Measurements from ENCODE around the gene RAB5IF.
A peak's percentile ranks its signal among the peaks of the same experiment; 100 is the strongest.
"Not testable (repeated sequence)": the region's sequence is repeated elsewhere in the genome, so short reads cannot be mapped to it uniquely, and the experiment has no call there.

The RAB5IF gene

DNA sequence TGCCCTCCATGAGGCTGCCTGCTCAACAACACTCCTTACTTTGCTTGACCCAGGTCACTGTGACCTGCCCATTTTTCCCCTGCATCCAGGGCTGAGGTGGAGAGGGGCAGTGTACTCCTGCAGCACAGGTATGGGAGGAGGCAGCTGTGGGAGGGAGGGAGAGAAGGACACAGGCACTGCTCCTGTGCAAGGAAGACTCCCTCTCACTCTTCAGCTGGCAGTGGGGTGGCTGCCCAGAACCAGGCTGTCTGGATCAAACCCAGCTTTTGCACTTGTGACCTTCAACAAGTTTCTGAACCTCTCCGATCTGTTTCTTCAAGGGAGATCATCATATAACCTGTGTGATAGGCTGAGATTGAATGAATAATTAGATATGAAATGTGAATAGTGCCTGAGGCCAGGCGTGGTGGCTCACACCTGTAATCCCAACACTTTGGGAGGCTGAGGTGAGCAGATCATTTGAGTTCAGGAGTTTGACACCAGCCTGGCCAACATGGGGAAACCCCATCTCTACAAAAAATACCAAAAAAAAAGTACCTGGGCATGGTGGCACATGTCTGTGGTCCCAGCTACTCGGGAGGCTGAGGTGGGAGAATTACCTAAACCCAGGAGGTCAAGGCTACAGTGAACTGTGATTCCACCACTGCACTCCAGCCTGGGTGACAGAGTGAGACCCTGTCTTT is 18.1 kb upstream of the RAB5IF start:
- no peak for DNase-seq

DNA sequence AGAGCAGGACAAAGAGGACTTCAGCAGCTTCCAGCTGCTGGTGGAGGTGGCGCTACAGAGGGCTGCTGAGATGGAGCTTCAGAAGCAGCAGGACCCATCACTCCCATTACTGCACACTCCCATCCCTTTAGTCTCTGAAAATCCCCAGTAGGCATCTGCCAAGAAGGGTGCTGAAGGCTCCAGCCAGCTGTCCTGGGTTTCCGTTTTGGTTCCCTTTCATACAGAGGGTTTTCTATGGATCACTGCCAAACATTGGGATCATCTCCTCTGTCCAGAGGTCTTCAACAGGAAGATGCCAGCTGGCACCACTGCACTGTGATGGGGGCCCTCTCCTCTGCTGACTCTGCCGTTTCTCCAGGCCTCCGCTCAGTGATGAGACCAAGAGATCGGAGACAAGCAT is 14.3 kb upstream of the RAB5IF start:
- DNase-seq: no peak

DNA sequence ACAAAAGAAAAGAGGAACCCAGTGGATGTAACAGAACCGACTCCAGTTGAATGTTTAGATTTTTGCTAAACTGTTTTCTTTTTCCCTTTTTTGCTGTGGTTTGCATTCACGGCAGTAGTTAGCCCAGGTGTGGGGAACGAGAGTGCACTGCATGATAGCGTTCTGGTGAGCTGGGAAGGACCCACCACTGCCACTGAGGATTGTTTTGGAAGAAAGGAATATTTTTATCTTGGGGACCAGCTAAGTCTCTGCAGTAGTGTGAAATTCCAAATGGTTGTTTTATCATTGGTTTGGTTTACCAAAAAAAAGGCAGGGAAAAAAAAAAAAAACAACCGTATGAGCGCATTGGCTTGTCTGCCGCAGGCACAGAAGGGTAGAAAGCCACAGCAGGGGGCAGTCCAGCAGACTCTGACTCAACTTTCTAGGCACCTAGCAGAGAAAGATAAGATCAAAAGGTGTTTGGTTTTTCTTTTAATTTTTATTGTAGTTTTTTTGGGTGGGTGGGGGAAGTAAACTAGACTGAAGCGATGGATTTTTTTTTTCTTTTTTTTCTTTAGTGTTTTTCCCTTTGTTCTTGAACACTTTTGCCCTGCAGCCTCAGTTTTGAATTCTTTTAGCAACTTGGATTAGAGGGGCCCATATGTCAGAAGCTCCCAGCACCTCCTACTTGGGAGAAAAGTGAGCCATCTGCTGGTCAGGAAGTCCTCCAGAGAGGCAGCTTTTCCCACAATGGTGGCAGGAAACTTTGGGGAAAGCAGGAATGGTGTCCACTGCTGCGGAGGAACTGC is 13.5 kb upstream of the RAB5IF start:
- DNase-seq: no peak

DNA sequence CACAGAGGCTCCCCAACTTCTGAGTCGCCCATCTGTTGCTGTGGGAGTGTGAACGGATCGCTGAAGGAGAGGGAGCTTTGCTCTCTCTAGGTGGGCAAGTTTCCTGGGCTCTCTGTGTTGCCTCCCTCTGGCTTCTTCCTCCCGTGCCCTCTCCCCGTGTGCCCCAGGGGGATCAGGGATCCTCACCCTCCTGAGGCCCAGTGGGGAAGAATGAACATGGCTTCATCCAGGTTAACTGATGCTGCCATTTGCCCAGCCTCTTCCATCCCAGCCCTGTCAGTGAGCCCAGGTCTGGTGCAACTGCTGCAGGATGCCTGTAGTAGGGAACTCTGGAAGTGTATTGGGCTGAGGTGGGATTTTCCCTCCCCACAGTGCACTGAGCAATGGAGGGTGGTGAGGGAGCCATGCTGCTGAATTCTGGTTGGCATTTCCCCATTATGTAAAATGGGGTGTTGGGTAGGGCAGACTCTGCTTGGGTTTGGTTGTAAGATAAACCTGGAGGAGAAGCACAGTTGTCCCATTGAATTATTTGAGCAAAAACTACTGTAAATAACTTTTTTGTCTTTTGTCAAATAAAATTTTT is 12.1 kb upstream of the RAB5IF start:
- DNase-seq: no peak

DNA sequence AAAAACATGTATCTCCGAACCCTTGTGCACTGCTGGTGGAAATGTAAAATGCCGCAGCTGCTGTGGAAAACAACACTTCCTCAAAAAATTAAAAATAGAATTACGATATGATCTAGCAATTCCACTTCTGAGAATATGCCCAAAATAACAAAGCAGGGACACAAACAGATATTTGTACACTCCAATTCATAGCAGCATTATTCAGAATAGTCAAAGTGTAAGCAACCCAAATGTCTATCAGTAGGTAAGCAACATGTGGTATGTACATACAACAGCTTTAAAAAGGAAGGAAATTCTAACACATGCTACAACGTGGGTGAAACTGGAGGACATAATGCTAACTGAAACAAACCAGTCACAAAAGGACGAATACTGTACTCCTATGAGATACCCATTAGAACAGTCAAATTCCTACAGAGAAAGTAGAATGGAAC is 5.7 kb upstream of the RAB5IF start:
- DNase-seq: peak; percentile 82

DNA sequence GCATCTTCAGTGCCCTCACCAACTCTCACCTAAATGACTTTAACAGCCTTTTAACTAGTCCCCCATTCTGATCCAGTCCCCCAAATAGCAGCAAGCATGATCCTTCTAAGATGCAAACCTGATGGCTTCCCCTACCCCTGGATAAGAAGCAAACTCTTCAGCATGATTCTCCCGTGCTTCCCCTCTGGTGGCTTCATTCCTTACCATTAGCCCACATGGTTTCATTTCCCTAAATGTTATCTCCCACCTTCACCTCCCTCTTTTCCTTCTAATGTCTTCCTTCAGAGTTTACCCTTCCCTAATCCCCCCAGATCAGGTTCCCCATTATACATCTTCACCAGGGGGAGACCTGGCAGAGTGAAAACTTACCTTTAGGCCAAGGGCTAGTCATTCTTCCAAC is 4.0 kb upstream of the RAB5IF start:
- DNase-seq: peak; percentile 55

DNA sequence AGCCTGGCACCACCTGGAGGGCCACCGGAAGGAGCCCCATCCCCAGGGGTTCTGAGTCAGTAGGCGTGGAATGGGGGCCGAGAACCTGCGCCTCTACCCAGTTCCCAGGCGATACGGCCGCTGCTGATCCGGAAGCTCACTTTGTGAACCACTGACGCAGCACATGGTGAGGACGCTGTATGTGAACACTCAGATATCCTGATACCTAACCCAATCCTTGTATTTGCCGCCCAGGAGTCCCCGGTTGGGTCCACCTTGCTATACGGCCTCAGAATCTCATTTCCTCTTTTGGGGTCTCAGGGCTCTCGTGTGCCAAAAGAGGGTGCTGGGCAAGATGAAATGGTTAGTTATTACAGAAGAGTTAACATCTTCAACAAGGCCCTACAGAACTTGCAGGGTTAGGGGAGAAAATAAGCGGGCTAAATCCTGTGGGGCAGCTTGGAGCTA is 604 bp upstream of the RAB5IF start:
- DNase-seq: peak; percentile 81

DNA sequence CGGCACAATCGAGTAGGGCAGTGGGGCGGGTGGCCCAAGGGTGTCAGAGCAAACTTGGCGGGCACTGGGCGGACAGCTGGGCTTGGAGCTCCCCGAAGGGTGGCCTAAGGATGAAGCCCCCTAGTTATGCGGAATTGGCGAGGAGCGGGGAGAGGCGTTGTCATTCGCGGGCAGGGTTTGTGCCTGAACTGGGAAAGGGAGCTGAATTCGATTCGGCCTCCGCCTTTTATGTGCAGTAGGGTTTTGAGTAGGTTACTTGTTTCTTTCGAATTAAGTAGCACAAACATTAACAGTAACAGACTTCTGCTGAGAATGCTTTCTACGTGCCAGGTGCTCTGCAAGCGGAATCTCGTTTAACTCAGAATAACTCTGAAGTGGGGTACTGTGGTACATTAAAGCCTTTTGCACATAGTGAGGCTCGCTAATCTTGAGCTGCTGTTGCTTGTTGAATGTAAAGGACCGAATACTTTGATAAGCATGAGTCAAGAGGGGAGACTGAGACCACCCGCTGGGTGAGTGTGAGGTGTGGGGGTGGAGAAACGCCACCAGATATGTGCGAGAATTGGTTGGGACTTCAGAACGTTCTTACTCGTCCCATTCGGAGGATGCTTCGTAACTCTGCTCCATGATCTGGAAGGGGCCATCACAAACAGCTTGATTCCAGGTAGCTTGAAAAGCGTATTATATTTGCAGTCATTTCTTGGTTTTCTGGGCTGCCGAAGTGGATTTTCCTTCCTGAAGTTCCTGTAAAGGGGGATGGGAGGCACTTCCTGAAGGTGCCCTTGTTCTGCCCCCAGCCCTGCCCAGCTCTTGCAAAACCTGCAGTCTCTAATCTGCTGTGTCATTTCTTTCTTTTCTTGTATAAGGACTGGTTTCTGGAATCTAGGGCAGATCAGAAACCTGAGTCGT is 833 bp downstream of the RAB5IF start:
- DNase-seq: peak; percentile 72

DNA sequence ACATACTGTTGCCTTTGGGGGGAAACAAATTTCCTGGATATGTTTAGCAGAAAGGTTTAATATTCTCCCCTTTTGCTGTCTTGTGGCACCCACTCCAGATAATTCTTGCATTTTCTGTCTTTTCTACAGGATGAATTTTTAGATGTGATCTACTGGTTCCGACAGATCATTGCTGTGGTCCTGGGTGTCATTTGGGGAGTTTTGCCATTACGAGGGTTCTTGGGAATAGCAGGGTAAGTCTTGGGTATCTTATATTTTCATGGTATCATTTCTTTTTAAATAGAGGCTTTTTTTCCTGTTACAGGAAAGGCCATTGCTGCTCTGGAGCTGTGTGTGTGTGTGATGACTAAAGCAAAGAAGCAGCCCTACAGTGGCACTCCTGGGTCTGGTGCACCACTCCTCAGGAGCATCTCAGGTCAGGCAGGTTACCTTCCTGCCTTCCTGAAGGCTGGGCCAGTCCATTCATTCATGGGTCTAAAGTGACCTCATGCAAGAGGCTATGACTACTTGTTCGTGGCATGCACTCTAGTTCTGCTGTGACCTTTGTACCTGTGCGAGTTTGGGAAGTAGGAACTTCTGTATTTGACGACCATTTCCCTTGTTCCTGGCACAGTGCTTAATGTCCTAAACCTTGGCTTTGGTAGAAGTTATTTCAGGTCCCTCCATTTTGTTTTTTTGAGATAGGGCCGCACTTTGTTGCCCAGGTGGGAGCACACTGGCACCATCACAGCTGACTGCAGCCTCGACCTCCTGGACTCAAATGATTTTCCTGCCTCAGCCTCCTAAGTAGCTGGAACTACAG is 2.2 kb downstream of the RAB5IF start:
- DNase-seq: no peak

DNA sequence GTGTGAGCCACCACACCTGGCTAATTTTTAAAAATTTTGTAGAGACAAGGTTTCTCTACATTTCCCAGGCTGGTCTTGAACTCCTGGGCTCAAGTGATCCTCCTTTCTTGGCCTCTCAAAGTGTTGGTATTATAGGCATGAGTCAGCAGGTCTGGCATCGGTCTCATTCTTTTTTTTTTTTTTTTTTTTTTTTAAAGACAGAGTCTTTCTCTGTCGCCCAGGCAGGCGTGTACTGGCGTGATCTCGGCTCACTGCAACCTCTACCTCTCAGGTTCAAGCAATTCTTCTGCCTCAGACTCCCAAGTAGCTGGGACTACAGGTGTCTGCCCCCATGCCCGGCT is 2.8 kb downstream of the RAB5IF start:
- not testable (repeated sequence) for DNase-seq

DNA sequence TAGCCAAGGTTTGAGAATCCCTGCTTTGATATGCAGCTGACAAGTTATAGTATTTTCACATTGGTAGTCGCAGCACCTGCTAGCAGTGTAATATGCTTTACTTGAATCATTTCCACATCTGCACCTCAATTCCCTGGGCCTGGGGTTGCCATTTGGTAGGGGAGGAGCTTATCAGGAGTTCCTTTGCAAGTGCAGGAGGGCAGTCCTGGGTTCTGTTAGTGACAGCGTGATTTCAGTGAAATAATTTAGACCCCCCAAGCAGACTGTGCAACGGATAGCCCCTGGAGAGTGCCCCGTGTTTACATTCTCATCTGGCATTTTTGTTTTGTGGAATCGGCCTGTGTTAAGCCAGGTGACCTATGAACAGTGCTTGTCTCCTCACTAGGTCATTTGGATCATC is 6.0 kb downstream of the RAB5IF start:
- no peak for DNase-seq

DNA sequence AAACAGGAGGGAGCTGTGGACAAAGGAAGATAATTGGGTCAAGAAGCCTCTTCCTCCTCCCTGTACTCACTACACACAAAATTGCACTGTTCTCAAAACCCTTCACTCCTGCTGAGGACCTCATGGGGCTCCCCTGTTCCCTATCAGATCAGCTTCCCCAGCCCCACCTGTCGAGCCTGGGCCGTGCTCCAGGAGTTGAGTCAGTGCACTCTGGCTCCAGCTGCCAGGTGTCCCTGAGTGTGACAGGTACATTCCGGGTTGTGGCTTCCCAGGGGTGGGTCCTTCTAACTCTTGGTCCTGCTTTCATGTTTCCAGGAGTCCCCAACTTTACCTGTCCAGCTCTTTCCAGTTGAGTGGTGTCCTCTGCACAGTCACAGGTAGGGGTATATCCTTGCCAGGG is 8.4 kb downstream of the RAB5IF start:
- no peak for DNase-seq

DNA sequence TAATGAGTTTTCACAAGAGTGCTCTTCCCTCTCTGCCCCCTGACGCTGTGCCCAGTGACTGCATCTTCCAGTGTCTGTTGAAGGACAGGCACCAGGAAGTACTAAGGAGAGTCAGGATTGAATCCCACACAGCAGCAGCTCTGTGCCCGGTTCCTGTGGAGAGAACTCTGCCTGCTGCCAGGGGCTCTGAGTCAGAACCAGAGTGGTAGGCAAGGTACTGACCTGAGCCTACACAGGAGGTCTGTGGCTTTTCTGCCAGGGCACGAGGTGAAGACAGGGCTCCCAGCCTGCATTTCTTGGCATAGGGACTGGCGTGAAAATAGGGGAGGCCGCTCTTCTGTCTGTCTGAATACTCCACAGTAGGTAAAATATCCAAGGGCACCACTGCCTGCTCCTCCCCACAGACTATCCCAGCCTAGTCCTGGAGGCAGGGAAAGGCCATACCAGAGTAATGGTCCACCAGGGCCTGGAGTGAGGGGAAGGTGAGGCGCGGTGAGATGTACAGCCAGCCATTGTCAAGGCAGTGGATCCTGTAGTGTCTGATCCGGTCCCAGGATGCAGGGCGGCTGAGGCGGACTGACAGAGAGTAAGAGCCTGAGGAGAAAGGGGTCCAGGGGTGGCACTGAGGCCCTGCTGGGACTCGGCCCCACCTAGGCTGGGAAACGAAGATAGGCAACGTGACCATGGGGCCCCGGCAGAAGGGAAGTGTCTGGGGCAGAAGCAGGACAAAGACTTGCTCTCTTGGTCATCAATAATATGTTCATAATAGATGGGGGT is 9.4 kb downstream of the RAB5IF start:
- DNase-seq: no peak

DNA sequence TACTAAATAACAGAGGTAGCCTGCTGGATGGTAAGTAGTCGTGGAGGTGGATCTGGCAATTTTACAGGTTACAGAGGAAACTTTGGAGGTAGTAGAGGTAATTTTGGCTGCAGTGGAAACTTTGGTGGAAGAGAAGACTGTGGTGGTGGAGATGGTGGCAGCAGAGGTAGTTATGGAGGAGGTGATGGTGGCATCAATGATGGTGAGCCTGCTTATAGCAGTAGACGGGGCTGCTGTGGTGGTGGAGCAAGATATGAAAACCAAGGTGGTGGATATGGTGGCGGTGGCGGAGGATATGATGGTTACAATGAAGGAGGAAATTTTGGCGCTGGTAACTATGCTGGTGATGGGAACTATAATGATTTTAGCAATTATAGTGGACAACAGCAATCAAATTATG is 15.3 kb downstream of the RAB5IF start:
- DNase-seq: no peak

DNA sequence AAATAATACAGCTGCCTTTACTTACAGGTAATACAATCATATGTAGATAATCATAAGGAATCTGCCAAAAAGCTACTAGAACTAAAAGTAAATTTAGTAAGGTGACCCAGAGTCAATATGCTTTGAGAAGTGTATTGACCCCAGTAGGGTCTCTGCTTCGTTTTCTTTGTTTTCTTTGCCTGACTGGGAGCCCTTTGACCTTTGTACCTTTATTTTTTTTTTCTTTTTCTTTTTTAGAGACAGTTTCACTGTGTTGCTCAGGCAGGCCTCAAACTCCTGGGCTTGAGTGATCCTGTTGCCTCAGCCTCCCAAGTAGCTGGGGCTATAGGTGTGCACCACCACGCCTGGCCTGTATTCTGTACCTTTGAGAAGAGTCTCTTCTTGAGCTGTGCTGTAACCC is 17.9 kb downstream of the RAB5IF start:
- DNase-seq: no peak

DNA sequence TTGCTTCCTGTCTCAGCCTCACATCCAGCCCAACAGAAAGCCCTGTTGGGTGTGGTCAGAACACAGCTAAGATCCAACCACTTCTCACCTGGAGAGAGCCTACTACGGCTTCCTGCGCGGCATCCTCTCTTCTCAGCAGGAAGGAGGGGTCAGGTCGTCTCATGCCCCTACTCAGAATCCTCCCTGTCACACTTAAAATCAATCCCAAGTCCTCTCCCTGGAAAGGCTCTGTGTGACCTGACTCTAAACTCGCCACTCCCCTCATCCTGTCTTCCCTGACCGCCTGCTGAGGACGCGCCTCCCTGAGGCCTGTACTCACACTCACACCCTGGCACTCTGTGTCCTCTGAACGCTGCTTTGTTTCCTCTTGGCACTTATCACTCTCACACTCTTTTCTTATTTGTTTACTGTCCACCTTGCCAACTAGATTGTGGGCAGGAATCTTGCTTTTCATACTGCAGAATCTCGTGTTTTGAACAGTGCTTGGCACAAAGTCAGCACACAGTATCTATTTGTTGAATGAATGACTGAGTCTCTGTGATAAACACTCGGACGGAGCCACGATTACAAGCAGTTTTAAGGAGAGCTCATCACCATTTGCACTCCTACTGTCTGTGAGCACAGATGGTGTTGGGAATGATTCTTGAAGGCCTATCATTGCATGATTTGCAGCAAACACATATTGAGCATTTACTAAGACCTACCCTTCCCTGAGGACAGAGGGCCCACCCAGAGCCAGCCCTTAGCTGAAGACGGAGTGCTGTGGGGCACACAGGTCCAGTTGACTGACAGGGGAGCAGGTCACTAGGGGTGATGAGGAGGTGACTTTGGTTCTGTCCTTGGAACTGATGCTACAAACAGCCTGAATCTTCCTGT is 18.7 kb downstream of the RAB5IF start:
- DNase-seq: no peak

DNA sequence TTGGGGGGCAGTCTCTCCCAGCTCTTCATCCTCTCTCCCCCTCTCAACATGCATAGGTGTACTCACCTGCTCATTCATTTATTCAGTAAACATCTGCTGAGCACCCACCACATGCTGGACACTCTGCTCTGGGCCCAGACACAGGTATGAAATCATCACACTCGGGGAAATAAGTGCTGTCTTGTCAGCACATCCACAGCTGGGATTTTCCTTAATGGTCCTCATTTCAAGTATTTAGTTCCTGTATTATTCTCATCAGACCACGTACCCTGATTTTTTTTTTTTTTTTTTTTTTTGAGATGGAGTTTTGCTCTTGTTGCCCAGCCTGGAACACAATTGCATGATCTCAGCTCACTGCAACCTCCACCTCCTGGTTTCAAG is 19.4 kb downstream of the RAB5IF start:
- DNase-seq: no peak

DNA sequence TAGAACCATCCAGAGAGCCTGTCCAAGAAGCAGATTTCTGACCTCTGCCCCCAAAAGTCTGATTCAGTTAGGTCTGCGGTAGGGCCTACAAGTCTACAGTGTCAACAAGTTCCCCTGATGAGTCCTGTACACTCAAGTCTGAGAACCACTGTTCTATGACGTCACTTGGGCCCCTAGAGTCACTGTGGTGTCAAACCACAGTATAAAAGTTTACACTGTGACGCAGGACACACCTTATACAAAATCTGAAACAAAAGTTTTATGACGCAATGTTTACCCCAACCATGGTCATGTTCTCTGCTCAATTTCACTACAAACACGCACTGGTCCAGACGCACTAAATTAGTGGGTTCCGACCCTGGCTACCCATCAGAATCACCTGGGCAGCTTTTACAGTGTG is 22.5 kb downstream of the RAB5IF start:
- peak; percentile 48 for DNase-seq

DNA sequence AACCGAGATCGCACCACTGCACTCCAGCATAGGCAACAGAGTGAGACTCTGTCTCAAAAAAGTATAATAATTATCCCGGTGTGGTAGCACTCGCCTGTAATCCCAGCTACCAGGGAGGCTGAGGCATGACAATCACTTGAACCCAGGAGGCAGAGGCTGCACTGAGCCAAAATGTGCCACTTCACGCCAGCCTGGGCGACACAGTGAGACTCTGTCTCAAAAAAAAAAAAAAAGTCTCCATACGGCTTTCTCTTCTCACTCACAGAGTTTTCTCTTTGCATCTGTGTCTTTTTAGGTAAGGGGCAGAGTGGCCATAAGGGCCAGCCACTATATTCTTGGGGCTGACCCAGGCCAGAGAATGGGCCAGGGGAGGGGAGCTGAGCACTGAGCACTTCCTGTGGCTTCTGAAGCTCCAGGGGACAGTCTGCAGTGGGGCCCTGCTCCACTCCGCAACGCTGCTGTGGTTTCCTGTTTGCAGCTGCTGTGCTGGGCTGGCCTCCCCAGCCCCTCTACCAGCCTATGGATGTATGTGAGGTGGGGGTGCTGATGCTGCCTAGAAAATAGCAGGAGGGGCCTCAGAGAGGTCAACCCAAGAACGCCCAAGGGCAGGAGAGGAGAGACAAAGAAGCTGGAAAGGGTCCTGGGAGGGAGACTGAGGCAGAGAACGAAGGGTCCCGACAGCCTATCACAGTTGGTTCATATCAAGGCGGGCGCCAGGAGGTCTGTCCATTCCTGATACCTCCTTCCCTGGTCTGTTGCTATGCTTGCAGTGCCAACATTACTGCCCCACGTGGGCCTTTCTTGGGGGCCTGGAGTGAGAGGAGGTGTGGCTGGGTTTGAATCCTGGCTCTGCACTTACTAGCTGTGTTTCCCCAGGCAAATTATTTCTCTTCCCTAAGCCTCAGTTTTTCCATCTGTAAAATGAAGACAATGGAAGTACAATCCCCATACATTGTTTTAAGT is 24.4 kb downstream of the RAB5IF start:
- DNase-seq: peak; percentile 77

Measured in MV-4-11 (cell line).